K562 (cell line): Measurements from ENCODE around the gene RRAS. TPM values are rescaled to one million over a fixed set of nuclear protein-coding genes. Genes with fewer than 3 reads are reported as not detected.

ENCODE experiments used
- ATAC-seq: fragments of 200-7000 bp; cut with Tn5 transposase; 3 replicates; pipeline ENCODE4 v1.9.1; 2020; ENCODE audit warnings: moderate library complexity
- BruUV-seq: library from RNA; stranded (reverse); fragments of 400-500 nt; replicated peaks from 2 replicates; lab custom pipeline; 2021; lab: Mats Ljungman, UMichigan
- CTCF ChIA-PET: fragments of 300-600 bp; formaldehyde crosslinking; extraction: SDS; loops from one replicate; lab custom pipeline; 2021; ENCODE audit warnings: low intra/inter-chr PET ratio; lab: Yijun Ruan, JAX
- POLR2A ChIA-PET: fragments of 300-600, 350-650 bp; sonication (Branson Sonifier 250); formaldehyde crosslinking; extraction: SDS; loops from one replicate; lab custom pipeline; 2021; ENCODE audit warnings: antibody characterized with exemption, inconsistent platforms; lab: Yijun Ruan, JAX
- DNase-seq, 4 experiments: peaks; one replicate each; pipeline versions ENCODE4 v3.0.0 to v3.0.0-alpha.2; 2011 to 2018; ENCODE audit warnings: low spot score in 3 of 4, mixed read lengths in 3 of 4; ENCODE audit errors: extremely low read depth in 1 of 4
- FAIRE-seq: peaks from 2 replicates; lab custom pipeline; 2011; peaks lifted over from hg19 to GRCh38; lab: Jason Lieb, UNC
- H2AFZ ChIP-seq: 2 replicates; pipeline ENCODE4 v1.6.0; 2011; ENCODE audit warnings: low read depth, low read length, control low read depth, inconsistent platforms
- H3K27ac ChIP-seq: fragments of 200-600 bp; 3 replicates; pipeline ENCODE4 v1.8.0; 2011; ENCODE audit warnings: low read depth, mild to moderate bottlenecking, control low read depth, inconsistent platforms, low read length, moderate library complexity, mixed read lengths; ENCODE audit errors: extremely low read depth
- H3K27me3 ChIP-seq, 2 experiments: fragments of 300-600 bp in 1 of 2; 2 replicates in 1 of 2; 3 replicates in 1 of 2; pipeline versions ENCODE4 v1.6.0 to v1.8.0; 2011; ENCODE audit warnings: inconsistent platforms in 2 of 2, low read length in 2 of 2, mild to moderate bottlenecking in 1 of 2, mixed read lengths in 1 of 2, moderate library complexity in 1 of 2; ENCODE audit not compliant: control insufficient read depth in 2 of 2, insufficient read depth in 2 of 2
- H3K36me3 ChIP-seq: fragments of 300-600 bp; 3 replicates; pipeline ENCODE4 v1.8.0; 2011; ENCODE audit warnings: mild to moderate bottlenecking, low read length, inconsistent platforms; ENCODE audit not compliant: control insufficient read depth, insufficient read depth
- H3K4me1 ChIP-seq, 2 experiments: fragments of 200-600 bp in 1 of 2; replicated peaks in 1 of 2; 2 replicates in 1 of 2; 3 replicates in 1 of 2; pipeline versions ENCODE4 v1.5.1 to v1.8.0; 2011; ENCODE audit warnings: inconsistent platforms in 2 of 2, low read length in 2 of 2, mild to moderate bottlenecking in 1 of 2, mixed read lengths in 1 of 2, moderate library complexity in 1 of 2; ENCODE audit not compliant: control insufficient read depth in 2 of 2, insufficient read depth in 2 of 2
- H3K4me2 ChIP-seq: 2 replicates; pipeline ENCODE4 v1.6.1; 2011; ENCODE audit warnings: low read length, control low read depth, inconsistent platforms, mixed read lengths; ENCODE audit not compliant: insufficient read depth
- H3K4me3 ChIP-seq: fragments of 200-600 bp; sonication (generic), shearing (Covaris generic); 2 replicates; pipeline ENCODE4 v1.5.1; 2016; ENCODE audit warnings: control low read depth, inconsistent platforms
- H3K79me2 ChIP-seq: fragments of 200-600 bp; 3 replicates; pipeline ENCODE4 v1.8.0; 2011; ENCODE audit warnings: low read length, inconsistent platforms; ENCODE audit not compliant: control insufficient read depth, insufficient read depth
- H3K9ac ChIP-seq, 2 experiments: 2 replicates each; pipeline versions ENCODE4 v1.6.0 to v1.6.1; 2011; ENCODE audit warnings: low read depth in 2 of 2, low read length in 2 of 2, control low read depth in 1 of 2, inconsistent platforms in 1 of 2, mild to moderate bottlenecking in 1 of 2, mixed read lengths in 1 of 2; ENCODE audit not compliant: insufficient read depth in 1 of 2
- H3K9me1 ChIP-seq: one replicate; pipeline ENCODE4 v1.6.0; 2011; ENCODE audit warnings: inconsistent platforms, mild to moderate bottlenecking, low read length, moderate library complexity; ENCODE audit not compliant: control insufficient read depth, insufficient read depth
- H3K9me3 ChIP-seq: replicated peaks from 2 replicates; pipeline ENCODE4 v1.5.1; 2011; ENCODE audit warnings: low read depth, low read length, inconsistent platforms; ENCODE audit not compliant: control insufficient read depth, insufficient read depth
- H4K20me1 ChIP-seq: replicated peaks from 2 replicates; pipeline ENCODE4 v1.6.1; 2011; ENCODE audit warnings: low read length, inconsistent platforms, mixed read lengths; ENCODE audit not compliant: control insufficient read depth, insufficient read depth
- POLR2G ChIP-seq: fragments of 200-400 bp; formaldehyde crosslinking; IDR thresholded peaks from 2 replicates; pipeline ENCODE4 v1.6.1; 2017; ENCODE audit warnings: low read depth, mild to moderate bottlenecking, antibody characterized with exemption, low read length, moderate library complexity
- TAF1 ChIP-seq: IDR thresholded peaks from 2 replicates; pipeline ENCODE4 v1.6.1; 2011; ENCODE audit warnings: mild to moderate bottlenecking, low read length, moderate library complexity; ENCODE audit not compliant: insufficient read depth, control insufficient read depth, severe bottlenecking; ENCODE audit errors: extremely low read depth
- ZNF121 ChIP-seq: sonication (generic); formaldehyde crosslinking; conservative IDR thresholded peaks from 2 replicates; pipeline ENCODE4 v1.8.0; 2022; ENCODE audit warnings: missing genetic modification reagents
- WGBS: fragments of 100-300 bp; shearing (Covaris generic); methylation state at CpG from one replicate; pipeline ENCODE4 v1.1.6; 2016; ENCODE audit warnings: low coverage, mixed read lengths; ENCODE audit not compliant: insufficient coverage; ENCODE audit errors: missing lambda C conversion rate; 5-methylcytosine and 5-hydroxymethylcytosine counted together
- in situ Hi-C: fragments of 300-500 bp; cut with MboI; formaldehyde crosslinking; loops from 4 replicates; pipeline ENCODE4 v1.15.0; 2018; ENCODE audit warnings: inconsistent platforms, mixed read lengths
- intact Hi-C: fragments of 100-400 bp; cut with micrococcal nuclease; formaldehyde crosslinking; loops from 2 replicates; pipeline ENCODE4 v1.14.2; 2022
- polyA plus RNA-seq, 8 experiments: library from polyadenylated mRNA; depleted of rRNA in 4 of 8; stranded (reverse) in 5 of 8; unstranded in 3 of 8; fragments of >200 nt; fragmentation: Nextera tagmentation in 2 of 8; fragmentation: Illumina TruSeq in 1 of 8; extraction: Ambion mirVana in 2 of 8; extraction: Trizol in 1 of 8; gene quantifications; 2 replicates each; pipeline versions ENCODE4 v1.2.1 to v1.2.3, GENCODE V29; 2011 to 2014; ENCODE audit warnings: inconsistent platforms in 1 of 8, missing spikeins in 1 of 8
- total RNA-seq, 7 experiments: library from RNA; depleted of rRNA in 6 of 7; stranded (reverse); fragments of >200 nt in 6 of 7; fragmentation: Illumina TruSeq in 2 of 7; extraction: Trizol in 2 of 7; gene quantifications; 2 replicates each; pipeline versions ENCODE4 v1.2.1 to v1.2.3, GENCODE V29; 2011 to 2021; ENCODE audit warnings: low replicate concordance in 1 of 7

The RRAS gene
- total and polyA plus RNA-seq, 9 of the 15 experiments (the other 6 are each of a cell fraction or from before 2014, with no cell fraction given), result 0.70 to 17.3 (median 8.2) TPM

DNA sequence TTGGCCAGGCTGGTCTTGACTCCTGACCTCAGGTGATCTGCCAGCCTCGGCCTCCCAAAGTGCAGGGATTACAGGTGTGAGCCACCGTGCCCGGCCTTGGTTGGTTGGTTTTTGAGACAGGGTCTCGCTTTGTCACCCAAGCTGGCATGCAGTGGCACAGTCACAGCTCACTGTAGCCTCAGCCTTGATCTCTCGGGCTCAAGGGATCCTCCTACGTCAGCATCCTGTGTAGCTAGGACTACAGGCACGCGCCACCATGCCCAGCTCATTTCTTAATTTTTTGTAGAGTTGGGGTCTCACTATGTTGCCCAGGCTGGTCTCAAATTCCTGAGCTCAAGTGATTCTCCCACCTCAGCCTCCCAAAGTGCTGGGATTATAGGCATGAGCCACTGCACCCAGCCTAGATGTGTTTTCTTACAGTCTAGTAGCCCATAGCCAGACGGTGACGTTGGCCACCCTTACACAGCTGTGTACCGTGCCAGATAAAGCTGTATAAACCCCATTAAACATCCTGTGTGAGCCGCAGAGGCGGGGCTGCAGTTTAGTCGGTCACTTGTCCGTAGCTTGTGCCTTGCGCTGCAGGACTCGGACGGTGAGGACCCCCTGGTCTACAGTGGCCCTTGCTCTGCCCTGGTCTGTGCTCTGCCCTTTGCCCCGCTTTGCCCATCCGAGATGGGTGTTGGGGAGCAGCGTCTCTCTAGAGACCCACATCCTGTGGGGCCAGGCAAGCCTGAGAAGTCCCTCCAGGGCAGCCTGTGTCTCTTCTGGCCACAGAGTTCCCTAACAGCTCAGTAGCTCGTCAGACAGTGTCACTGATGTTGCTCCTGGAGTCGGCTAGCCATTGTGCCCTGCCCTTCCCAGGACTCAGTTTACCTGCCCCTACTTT lies 15.9 kb upstream of the RRAS start:
- POLR2A ChIA-PET, result interaction anchor here (0.6 to 4.8 kb wide), 7 partner anchors 9 to 216 kb away, joined by 3 to 28 read pairs (median 4); partner anchors contain the start of genes BCL2L12, IRF3, PRRG2 and RRAS
- Histone ChIP-seq H3K4me1 (peaks cover 0 to 18% of the 10 kb centered on the region in 2 experiments; a peak in 2 of 5 replicates), H3K4me3 (no peak overlapping the region), H3K9ac (no peak overlapping the region), H2AFZ (no peak overlapping the region), H3K36me3 (peaks cover 88% of the 10 kb centered on the region; the same call in 2 of the 3 replicates), H3K9me3 (peaks cover 2% of the 10 kb centered on the region; the same call in 1 of the 2 replicates), H3K79me2 (no peaks in the 10 kb centered on the region), H3K27me3 (no peaks in the 10 kb centered on the region), H3K4me2 (no peak overlapping the region), H3K27ac (no peak overlapping the region), H4K20me1 (0 out of 2 replicates have a peak, but pooled peaks cover 14% of the 10 kb centered on the region), H3K9me1 (peaks cover 2% of the 10 kb centered on the region)
- CTCF ChIA-PET, result no interaction called here
- no TSS peak for BruUV-seq
- intact Hi-C loops (no loop called here), in situ Hi-C loops (no loop called here)
- ATAC-seq (no peak), DNase-seq (no peak), FAIRE-seq (no peak)
- TF ChIP-seq TAF1, result no peak
- peak; percentile 31 for TF ChIP-seq POLR2G
- peak; percentile 61 for TF ChIP-seq ZNF121
- 88% methylated on average over 22 of the region's 23 CpGs for WGBS
